Medulla oblongata (tissue), 1 donor: ENCODE data around the gene ELFN1.

ENCODE experiments used
- DNase-seq: peaks from one replicate; pipeline ENCODE4 v3.0.0-alpha.2; 2015; ENCODE audit errors: extremely low spot score

Gene ELFN1

GRCh38 chr7:1725199-1725690 lies 55.2 kb downstream of the ELFN1 start:
- no peak for DNase-seq

GRCh38 chr7:1725766-1726630 lies 55.9 kb downstream of the ELFN1 start:
- no peak for DNase-seq

DNA sequence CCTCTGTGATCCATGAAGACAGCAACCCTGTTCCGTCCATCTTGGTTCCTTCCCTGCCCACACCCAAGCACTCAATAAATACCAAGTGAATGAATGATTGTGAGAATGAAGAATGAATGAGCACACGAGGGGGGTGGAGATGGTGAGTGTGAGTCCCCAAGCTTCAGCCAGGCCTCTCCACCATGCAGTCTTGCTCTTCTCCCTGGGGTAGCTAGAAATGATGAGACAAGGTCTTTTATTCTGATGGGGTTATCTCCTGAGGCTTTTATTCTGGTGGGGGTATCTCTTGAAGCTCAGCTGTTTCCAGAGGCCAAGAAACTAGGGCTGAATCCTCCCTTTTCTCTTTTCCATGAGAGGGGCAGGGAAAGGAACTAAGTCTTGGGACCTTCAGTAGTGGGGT lies 57.0 kb downstream of the ELFN1 start:
- DNase-seq: no peak

DNA sequence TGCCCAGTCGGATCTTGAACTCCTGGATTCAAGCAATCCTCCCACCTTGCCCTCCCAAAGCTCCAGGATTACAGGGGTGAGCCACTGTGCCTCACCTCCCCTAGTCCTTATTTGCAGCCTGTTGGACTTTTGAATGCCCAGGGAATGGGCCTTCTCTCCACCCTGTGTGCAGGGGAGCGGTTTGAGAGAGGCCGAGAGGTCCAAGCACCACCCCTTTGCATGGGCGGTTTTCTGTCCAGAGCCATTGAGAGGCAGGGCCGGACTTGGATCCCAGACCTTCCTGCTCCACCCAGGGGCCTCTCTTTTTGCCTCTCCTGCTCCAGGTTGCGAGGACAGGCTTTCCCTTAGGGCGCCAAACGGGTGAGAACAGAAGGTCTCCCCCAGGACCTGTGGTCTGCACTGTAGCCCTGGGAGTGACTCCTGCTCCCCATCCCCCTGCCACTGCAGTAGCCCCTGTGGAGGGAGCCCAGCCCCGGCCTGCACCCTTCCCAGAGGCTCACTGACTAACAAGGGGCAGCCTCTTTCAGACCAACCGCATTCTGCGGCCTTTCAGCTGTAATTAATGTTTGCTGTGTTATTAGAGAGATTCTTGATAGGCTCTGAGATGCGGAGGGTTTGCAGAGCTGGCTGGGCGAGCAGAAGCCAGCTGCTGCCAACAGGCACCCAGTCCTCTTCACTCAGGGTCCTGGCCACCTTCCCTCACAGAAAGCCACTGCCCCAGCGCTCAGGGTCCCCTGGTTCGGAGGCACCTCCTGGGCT lies 57.9 kb downstream of the ELFN1 start:
- DNase-seq: no peak

DNA sequence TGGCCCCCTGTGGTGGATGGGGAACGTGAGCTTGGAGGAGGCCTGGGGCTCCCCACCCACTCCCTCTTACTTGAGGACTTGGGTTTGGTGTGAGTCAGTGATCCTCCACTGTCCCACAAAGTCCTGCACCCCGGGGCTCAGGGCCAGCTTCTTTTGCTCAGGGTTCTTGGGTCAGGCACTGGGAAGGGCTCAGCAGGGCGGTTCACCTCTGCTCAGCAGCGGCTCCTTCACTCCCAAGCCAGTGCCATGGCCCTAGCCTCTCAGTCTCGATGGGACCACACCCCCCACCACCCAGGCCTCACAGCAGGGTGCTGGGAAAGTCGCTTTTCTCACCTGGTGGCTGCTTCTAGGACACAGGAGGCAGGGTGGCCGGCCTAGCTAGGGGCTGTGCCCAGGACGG lies 59.1 kb downstream of the ELFN1 start:
- no peak for DNase-seq

- no peak for DNase-seq
These were observed 59.7 kb downstream of the ELFN1 start for GRCh38 chr7:1729773-1730172.

- DNase-seq: no peak
These were observed 62.0 kb downstream of the ELFN1 start for GRCh38 chr7:1732072-1732471.

DNA sequence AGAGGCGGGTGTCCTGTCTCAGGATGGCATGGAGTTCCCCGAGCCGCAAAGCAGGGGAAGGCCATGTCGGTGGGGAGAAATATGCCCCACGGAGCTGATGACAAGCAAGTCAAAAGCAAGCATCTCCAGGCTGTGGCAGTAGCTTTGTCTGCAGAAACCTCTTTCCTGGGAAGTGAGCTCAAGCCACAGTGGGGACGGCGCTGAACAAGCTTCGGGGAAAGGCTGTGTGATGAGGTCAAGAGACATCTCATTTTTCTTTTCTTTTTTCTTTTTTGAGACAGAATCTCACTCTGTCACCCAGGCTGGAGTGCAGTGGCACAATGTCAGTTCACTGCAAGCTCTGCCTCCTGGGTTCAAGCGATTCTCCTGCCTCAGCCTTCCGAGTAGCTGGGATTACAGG lies 62.6 kb downstream of the ELFN1 start:
- DNase-seq: no peak

- no peak for DNase-seq
These were observed 63.3 kb downstream of the ELFN1 start for GRCh38 chr7:1733206-1733907.

GRCh38 chr7:1733908-1734730 lies 64.0 kb downstream of the ELFN1 start:
- no peak for DNase-seq

- no peak for DNase-seq
These were observed 65.2 kb downstream of the ELFN1 start for GRCh38 chr7:1735262-1735661.

DNA sequence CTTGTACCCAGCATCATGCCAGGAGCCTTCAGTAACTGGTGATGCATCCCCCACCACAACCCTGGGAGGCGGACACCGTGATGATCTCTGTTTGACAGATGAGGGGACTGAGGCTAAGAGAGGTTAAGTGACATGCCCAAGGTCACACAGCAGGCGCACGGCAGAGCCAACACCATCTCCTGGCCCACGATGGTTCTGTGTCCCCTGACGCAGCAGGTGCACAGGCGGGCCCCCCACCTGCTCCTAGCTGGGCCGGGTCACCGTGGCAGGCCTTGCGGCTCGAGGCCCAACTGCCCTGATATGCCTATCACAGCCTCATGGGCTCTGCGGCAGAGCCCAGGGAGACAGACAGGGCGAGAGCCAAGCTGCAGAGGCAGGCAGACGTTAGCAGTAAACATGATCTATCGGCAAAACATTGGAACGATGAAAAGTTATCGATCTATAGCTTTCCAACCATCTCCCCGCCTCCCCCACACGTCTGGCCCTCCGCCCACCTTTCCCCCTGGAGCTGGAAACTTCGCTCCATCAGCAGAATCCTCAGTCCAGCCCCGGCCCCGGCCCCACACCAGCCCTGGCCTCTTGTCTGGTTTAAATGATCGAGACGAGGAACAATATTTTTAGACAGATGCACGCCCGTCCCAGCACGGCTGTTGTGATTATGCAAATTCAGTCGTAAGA lies 65.9 kb downstream of the ELFN1 start:
- DNase-seq: no peak

- DNase-seq: no peak
These were observed 66.4 kb downstream of the ELFN1 start for GRCh38 chr7:1736484-1736817.

DNA sequence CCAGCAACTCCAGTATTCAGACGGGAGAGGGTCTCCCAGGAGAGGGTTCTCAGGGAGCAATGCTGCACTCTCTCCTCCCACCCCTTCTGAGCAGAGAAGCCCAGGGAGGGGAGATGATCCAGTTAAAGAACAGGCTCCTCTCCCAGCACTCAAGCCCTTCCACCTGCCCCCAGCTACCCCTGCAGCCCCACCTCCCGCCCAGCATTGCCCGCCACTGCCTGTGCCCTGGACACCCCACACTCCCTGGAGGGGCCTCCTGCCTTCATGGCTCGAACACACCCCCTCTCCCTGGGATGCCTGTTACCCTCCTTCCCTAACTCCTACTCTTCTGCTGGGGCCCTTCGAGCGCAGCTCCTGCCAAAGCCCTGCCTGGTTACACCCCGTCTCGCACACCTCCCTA lies 66.8 kb downstream of the ELFN1 start:
- no peak for DNase-seq

- no peak for DNase-seq
These were observed 67.4 kb downstream of the ELFN1 start for GRCh38 chr7:1737523-1737922.

DNA sequence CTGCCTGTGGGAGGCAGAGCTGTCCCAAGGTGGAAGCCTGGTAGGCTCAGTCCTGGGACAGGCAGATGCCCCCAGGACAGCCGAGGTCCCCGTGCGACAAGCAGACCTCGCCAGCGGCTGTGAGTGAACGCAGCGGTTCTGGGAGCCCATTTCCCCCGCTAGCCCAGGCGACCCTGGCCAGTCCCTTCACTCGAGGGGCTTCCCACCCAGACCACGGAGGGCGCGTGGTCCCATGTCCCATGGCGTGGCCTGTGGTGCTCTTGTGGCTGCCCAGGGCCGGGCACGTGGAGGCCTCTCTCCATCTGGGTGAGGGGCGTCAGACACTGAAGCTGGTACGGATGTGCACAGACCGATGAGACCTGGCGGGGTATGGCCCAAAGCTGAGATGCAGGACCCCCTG lies 67.9 kb downstream of the ELFN1 start:
- DNase-seq: no peak

- DNase-seq: no peak
These were observed 68.4 kb downstream of the ELFN1 start for GRCh38 chr7:1738511-1738910.

- no peak for DNase-seq
These were observed 68.9 kb downstream of the ELFN1 start for GRCh38 chr7:1738956-1739355.

GRCh38 chr7:1739593-1739992 lies 69.5 kb downstream of the ELFN1 start:
- DNase-seq: no peak

DNA sequence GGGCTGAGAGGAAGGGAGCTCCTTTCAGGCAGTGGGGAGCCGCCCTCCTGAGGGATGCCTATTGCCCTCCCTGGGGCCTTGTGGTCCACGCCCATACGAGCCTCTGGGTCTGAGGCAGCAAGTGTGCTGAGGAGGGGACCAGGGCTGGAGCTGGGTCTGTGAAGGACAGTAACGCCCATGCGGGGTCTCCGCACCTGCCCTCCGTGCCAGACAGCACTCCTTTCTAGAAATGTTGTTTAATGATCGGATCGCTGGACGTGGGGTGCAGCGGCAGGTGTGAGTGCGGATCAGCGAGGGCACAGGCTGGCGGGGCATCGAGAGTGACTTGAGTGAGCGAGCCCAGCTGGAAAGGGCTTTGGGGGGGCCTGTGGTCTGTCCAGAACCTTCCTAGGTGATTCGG lies 70.1 kb downstream of the ELFN1 start:
- no peak for DNase-seq

DNA sequence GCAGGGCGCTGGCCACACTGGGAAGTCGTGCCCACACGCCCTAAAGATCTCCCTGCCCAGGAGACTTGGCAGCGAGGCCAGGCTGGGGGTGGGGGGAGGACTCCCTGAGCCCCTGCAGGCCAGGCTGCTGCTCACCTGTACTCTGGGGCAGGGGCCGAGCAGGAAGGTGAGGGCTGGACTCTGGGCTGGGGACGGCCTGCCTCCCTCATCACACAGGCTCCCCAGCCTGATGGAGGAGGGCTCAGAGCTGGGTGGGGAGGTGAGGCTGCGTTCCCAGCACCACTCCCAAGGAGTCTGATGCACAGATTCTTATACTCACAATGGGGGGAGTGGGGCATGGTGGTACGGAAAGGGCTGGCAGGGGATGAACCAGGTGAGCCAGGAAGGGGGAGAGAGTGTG lies 71.2 kb downstream of the ELFN1 start:
- no peak for DNase-seq
